Frontal cortex (tissue), 4 donors: ENCODE measurements around the gene DGUOK. TPM values are rescaled to one million over a fixed set of nuclear protein-coding genes. Genes with fewer than 3 reads are reported as not detected.

Source experiments
- DNase-seq, 2 donors: peaks; one replicate each; pipeline ENCODE4 v3.0.0; 2012; ENCODE audit warnings: low spot score in 2 of 2
- FAIRE-seq: peaks from 2 replicates; lab custom pipeline; 2012; peaks lifted over from hg19 to GRCh38; lab: Jason Lieb, UNC
- small RNA-seq: library from RNA; depleted of rRNA; stranded (forward); fragments of <200 nt; gene quantifications from one replicate; pipeline ENCODE3, GENCODE V24; 2014
- total RNA-seq: library from RNA; depleted of rRNA; stranded (reverse); fragments of >200 nt; gene quantifications from one replicate; pipeline ENCODE4 v1.2.3, GENCODE V29; 2014
- donor health status: control.
- donor health status: control.
- donor health status: control.

Gene DGUOK
- total RNA-seq, 1 donor from 2014 or later = 51.0 TPM

DNA sequence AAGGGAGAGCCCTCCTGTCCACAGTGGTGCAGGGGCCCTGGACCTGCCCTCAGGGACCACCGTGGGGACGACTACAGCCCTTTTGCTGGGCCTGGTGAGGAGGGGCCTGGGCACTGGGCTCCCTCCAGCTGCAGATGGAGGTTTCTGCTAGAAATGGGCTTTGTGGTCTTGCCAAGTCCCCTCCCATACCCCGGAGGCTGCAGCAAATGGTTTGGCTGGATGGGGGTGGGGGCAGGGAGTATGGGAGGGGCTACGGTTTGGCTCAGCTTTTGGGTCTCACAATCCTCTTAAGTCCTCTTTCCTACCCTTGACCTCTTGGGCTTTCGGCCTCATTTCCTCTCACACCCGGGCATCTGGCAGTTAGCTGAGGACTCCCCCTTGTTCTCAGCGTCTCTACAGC is 79.8 kb downstream of the DGUOK start:
- FAIRE-seq (no peak), DNase-seq (no peak)

DNA sequence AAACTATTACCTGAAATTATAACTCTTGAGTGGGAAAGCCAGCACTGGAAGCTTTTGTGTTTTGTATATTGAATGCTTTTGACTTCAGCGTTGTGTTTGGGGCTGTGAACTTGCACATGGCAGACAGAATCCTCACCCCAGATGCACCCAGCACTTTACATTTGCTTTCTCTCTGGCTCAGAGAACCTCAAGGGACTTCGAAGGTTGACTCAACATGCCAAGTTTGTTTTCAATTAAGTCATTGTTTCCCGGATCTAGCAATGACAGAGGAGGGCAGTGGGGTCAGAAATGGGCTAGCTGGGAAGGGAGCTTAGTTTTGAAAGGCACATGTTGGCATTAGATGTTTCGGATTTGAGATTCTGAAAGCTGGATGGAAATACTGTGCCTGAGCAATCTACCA is 80.4 kb downstream of the DGUOK start:
- DNase-seq (no peak), FAIRE-seq (no peak)

DNA sequence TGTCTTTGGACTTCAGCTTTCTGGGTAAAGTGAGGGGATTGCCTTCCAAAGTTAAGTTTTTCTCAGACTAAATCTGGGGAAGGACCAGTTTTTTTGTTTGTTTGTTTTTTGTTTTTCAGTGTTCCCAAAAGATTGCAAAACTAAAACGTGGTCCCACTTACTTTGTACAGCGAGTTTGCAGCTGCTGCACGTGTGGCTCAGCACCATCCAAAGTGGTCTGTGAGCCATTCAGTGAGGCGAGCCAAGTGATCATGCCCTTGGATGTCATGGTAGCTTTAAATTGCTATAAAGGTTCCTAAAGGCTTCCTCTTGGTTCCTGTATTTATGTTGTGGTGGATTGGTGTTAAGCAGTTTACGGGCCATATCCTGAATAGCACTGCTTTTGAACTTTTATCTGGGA is 81.0 kb downstream of the DGUOK start:
- FAIRE-seq = no peak
- no peak for DNase-seq

Small RNA genes lying within 50 kb of the gene (small RNA-seq; reads per million reads assigned to genes)
- 0.15 reads per million for gene AC110801.1
- gene RNA5SP97 = not detected

Other genes with a start within 250 kb of the DGUOK start
- 43.2 TPM for gene TPRKB, start 189.5 kb upstream of the DGUOK start, total RNA-seq
- 26.9 TPM for gene DUSP11, start 146.8 kb upstream of the DGUOK start, total RNA-seq
- not detected for gene C2orf78, start 142.7 kb upstream of the DGUOK start, total RNA-seq
- 14.3 TPM for gene STAMBP, start 97.9 kb upstream of the DGUOK start, total RNA-seq
- gene ACTG2, start 33.9 kb upstream of the DGUOK start, total RNA-seq = 0.82 TPM
- gene TET3, start 58.0 kb downstream of the DGUOK start, total RNA-seq = 15.9 TPM
- 29.8 TPM for gene BOLA3, start 221.0 kb downstream of the DGUOK start, total RNA-seq